Mesenchymal stem cell (in vitro differentiated cells and primary cell): ENCODE measurements around the gene NRXN3.

Source experiments
- DNase-seq: peaks from one replicate; pipeline ENCODE4 v3.0.0-alpha.2; 2013
- H2AFZ ChIP-seq: one replicate; pipeline ENCODE4 v1.6.1; 2013; ENCODE audit warnings: low read depth, mild to moderate bottlenecking, control low read depth, inconsistent platforms, low read length, moderate library complexity
- H2AK5ac ChIP-seq: 2 replicates; pipeline ENCODE4 v1.6.1; 2013; ENCODE audit warnings: low read length, moderate library complexity, mild to moderate bottlenecking, inconsistent platforms; ENCODE audit not compliant: severe bottlenecking
- H2BK120ac ChIP-seq: one replicate; pipeline ENCODE4 v1.6.1; 2013; ENCODE audit warnings: low read depth, mild to moderate bottlenecking, inconsistent platforms, low read length, moderate library complexity
- H2BK12ac ChIP-seq, 2 experiments: one replicate each; pipeline ENCODE4 v1.6.1; 2013; ENCODE audit warnings: inconsistent platforms in 2 of 2, low read length in 2 of 2, mild to moderate bottlenecking in 2 of 2, moderate library complexity in 2 of 2, control low read depth in 1 of 2
- H2BK15ac ChIP-seq: one replicate; pipeline ENCODE4 v1.6.1; 2013; ENCODE audit warnings: mild to moderate bottlenecking, low read depth, inconsistent platforms; ENCODE audit not compliant: poor library complexity, severe bottlenecking
- H2BK5ac ChIP-seq: 2 replicates; pipeline ENCODE4 v1.6.1; 2013; ENCODE audit warnings: low read depth, mild to moderate bottlenecking, low read length, control low read depth, inconsistent platforms; ENCODE audit not compliant: poor library complexity, severe bottlenecking
- H3K14ac ChIP-seq, 2 experiments: one replicate each; pipeline ENCODE4 v1.6.1; 2013; ENCODE audit warnings: inconsistent platforms in 2 of 2, low read length in 2 of 2, control low read depth in 1 of 2, mild to moderate bottlenecking in 1 of 2, moderate library complexity in 1 of 2
- H3K18ac ChIP-seq, 2 experiments: one replicate each; pipeline ENCODE4 v1.6.1; 2013; ENCODE audit warnings: inconsistent platforms in 2 of 2, low read length in 2 of 2, control low read depth in 1 of 2, low read depth in 1 of 2, mild to moderate bottlenecking in 1 of 2
- H3K23ac ChIP-seq, 2 experiments: one replicate each; pipeline ENCODE4 v1.6.1; 2013; ENCODE audit warnings: inconsistent platforms in 2 of 2, low read length in 2 of 2, mild to moderate bottlenecking in 2 of 2, moderate library complexity in 2 of 2, control low read depth in 1 of 2
- H3K27ac ChIP-seq: 2 replicates; pipeline ENCODE4 v1.5.1; 2013; ENCODE audit warnings: mild to moderate bottlenecking, moderate library complexity, low read length, control low read depth, inconsistent platforms; ENCODE audit not compliant: poor library complexity, severe bottlenecking
- H3K27me3 ChIP-seq, 2 experiments: 2 replicates each; pipeline versions ENCODE4 v1.6.1 to v1.7.0; 2013; ENCODE audit warnings: low read length in 2 of 2, mild to moderate bottlenecking in 2 of 2, moderate library complexity in 2 of 2, control low read depth in 1 of 2, inconsistent platforms in 1 of 2; ENCODE audit not compliant: control insufficient read depth in 1 of 2, insufficient read depth in 1 of 2
- H3K36me3 ChIP-seq, 2 experiments: 2 replicates each; pipeline versions ENCODE4 v1.6.1 to v1.7.0; 2013; ENCODE audit warnings: low read length in 2 of 2, control low read depth in 1 of 2, inconsistent platforms in 1 of 2, low read depth in 1 of 2, mild to moderate bottlenecking in 1 of 2; ENCODE audit not compliant: insufficient read depth in 2 of 2, control insufficient read depth in 1 of 2
- H3K4ac ChIP-seq, 2 experiments: one replicate each; pipeline ENCODE4 v1.6.1; 2013; ENCODE audit warnings: inconsistent platforms in 2 of 2, low read length in 2 of 2, mild to moderate bottlenecking in 2 of 2, moderate library complexity in 2 of 2, control low read depth in 1 of 2, low read depth in 1 of 2
- H3K4me1 ChIP-seq: 2 replicates; pipeline ENCODE4 v1.6.1; 2013; ENCODE audit warnings: low read depth, low read length, control low read depth; ENCODE audit not compliant: control insufficient read depth, insufficient read depth
- H3K4me2 ChIP-seq: 2 replicates; pipeline ENCODE4 v1.6.1; 2013; ENCODE audit warnings: low read length, mild to moderate bottlenecking, inconsistent platforms; ENCODE audit not compliant: poor library complexity, severe bottlenecking
- H3K4me3 ChIP-seq, 2 experiments: 2 replicates each; pipeline versions ENCODE4 v1.5.1 to v1.7.0; 2013; ENCODE audit warnings: low read length in 2 of 2, mild to moderate bottlenecking in 2 of 2, control low read depth in 1 of 2, low read depth in 1 of 2; ENCODE audit not compliant: insufficient read depth in 1 of 2
- H3K79me1 ChIP-seq: replicated peaks from 2 replicates; pipeline ENCODE4 v1.6.1; 2013; ENCODE audit warnings: mild to moderate bottlenecking, control low read depth, low read length, inconsistent platforms; ENCODE audit not compliant: poor library complexity, severe bottlenecking
- H3K9ac ChIP-seq: 2 replicates; pipeline ENCODE4 v1.7.0; 2013; ENCODE audit warnings: mild to moderate bottlenecking, low read length, moderate library complexity
- H3K9me3 ChIP-seq: 2 replicates; pipeline ENCODE4 v1.7.0; 2013; ENCODE audit warnings: mild to moderate bottlenecking, low read length; ENCODE audit not compliant: control insufficient read depth
- H4K8ac ChIP-seq: one replicate; pipeline ENCODE4 v1.6.1; 2013; ENCODE audit warnings: inconsistent platforms, mild to moderate bottlenecking, low read length, moderate library complexity
- H4K91ac ChIP-seq: one replicate; pipeline ENCODE4 v1.6.1; 2013; ENCODE audit warnings: mild to moderate bottlenecking, low read length, inconsistent platforms
- WGBS: methylation state at CpG from one replicate; pipeline ENCODE4 v1.1.7; 2013; ENCODE audit warnings: mixed read lengths; 5-methylcytosine and 5-hydroxymethylcytosine counted together

The NRXN3 gene

GRCh38 chr14:78576437-78577166, 406.4 kb downstream of the NRXN3 start:
- H3K4ac ChIP-seq = no peak overlapping the region
- peaks cover 8% of the 10 kb centered on the region for H3K9me3 ChIP-seq
- no peak overlapping the region for H2BK15ac ChIP-seq
- no peak overlapping the region for H3K27ac ChIP-seq
- no peak overlapping the region for H3K4me2 ChIP-seq
- H4K8ac ChIP-seq = no peak overlapping the region
- H2AK5ac ChIP-seq = no peak overlapping the region
- H3K23ac ChIP-seq = no peak overlapping the region
- no peak for DNase-seq
- no peaks in the 10 kb centered on the region for H3K79me1 ChIP-seq
- no peaks in the 10 kb centered on the region for H3K4me1 ChIP-seq
- H3K18ac ChIP-seq = no peak overlapping the region
- H3K27me3 ChIP-seq = peaks cover 0 to 9% of the 10 kb centered on the region in 2 experiments
- H3K14ac ChIP-seq = no peak overlapping the region
- H2BK12ac ChIP-seq = no peak overlapping the region
- H3K9ac ChIP-seq = no peak overlapping the region
- H2AFZ ChIP-seq = no peak overlapping the region
- no peak overlapping the region for H3K4me3 ChIP-seq
- 65% methylated on average over 4 of the region's 5 CpGs for WGBS
- no peak overlapping the region for H2BK120ac ChIP-seq
- H2BK5ac ChIP-seq = no peak overlapping the region
- H4K91ac ChIP-seq = no peak overlapping the region
- no peaks in the 10 kb centered on the region for H3K36me3 ChIP-seq

- Histone ChIP-seq H2BK15ac (no peak overlapping the region), H3K27me3 (peaks cover 0 to 11% of the 10 kb centered on the region in 2 experiments), H3K23ac (no peak overlapping the region), H2BK120ac (no peak overlapping the region), H3K9me3 (no peaks in the 10 kb centered on the region), H3K27ac (no peak overlapping the region), H2BK5ac (no peak overlapping the region), H2BK12ac (no peak overlapping the region), H3K36me3 (no peaks in the 10 kb centered on the region), H3K14ac (no peak overlapping the region), H3K4me3 (no peak overlapping the region), H3K4me2 (no peak overlapping the region), H4K8ac (no peak overlapping the region), H2AK5ac (no peak overlapping the region), H3K4ac (no peak overlapping the region), H4K91ac (no peak overlapping the region), H3K18ac (no peak overlapping the region), H3K79me1 (no peaks in the 10 kb centered on the region), H2AFZ (no peak overlapping the region), H3K9ac (no peak overlapping the region), H3K4me1 (no peaks in the 10 kb centered on the region)
- WGBS = 45% methylated on average over 4 of the region's 5 CpGs
- DNase-seq = no peak
Measured at GRCh38 chr14:78581229-78581628, 411.1 kb downstream of the NRXN3 start.

GRCh38 chr14:78586681-78587080, 416.5 kb downstream of the NRXN3 start:
- Histone ChIP-seq H3K27ac (no peak overlapping the region), H3K18ac (no peak overlapping the region), H3K23ac (no peak overlapping the region), H2AFZ (no peak overlapping the region), H3K9me3 (no peaks in the 10 kb centered on the region), H4K8ac (no peak overlapping the region), H3K4ac (no peak overlapping the region), H3K4me2 (no peak overlapping the region), H3K79me1 (no peaks in the 10 kb centered on the region), H3K36me3 (no peaks in the 10 kb centered on the region), H2BK12ac (no peak overlapping the region), H3K9ac (no peak overlapping the region), H3K14ac (no peak overlapping the region), H2BK15ac (no peak overlapping the region), H2BK120ac (no peak overlapping the region), H3K27me3 (peaks cover 0 to 10% of the 10 kb centered on the region in 2 experiments), H3K4me1 (no peaks in the 10 kb centered on the region), H4K91ac (no peak overlapping the region), H2BK5ac (no peak overlapping the region), H2AK5ac (no peak overlapping the region), H3K4me3 (no peak overlapping the region)
- 77% methylated on average over 6 of the region's 6 CpGs for WGBS
- no peak for DNase-seq

GRCh38 chr14:78588906-78589305, 418.7 kb downstream of the NRXN3 start:
- Histone ChIP-seq H3K18ac (no peak overlapping the region), H3K27me3 (peaks cover 0 to 6% of the 10 kb centered on the region in 2 experiments), H2BK15ac (no peak overlapping the region), H3K4ac (no peak overlapping the region), H3K23ac (no peak overlapping the region), H3K9ac (no peak overlapping the region), H3K4me3 (no peak overlapping the region), H2BK12ac (no peak overlapping the region), H3K9me3 (no peaks in the 10 kb centered on the region), H2BK120ac (no peak overlapping the region), H4K8ac (no peak overlapping the region), H4K91ac (no peak overlapping the region), H3K4me1 (no peaks in the 10 kb centered on the region), H3K36me3 (no peaks in the 10 kb centered on the region), H3K4me2 (no peak overlapping the region), H2BK5ac (no peak overlapping the region), H2AK5ac (no peak overlapping the region), H3K27ac (no peak overlapping the region), H3K14ac (no peak overlapping the region), H3K79me1 (no peaks in the 10 kb centered on the region), H2AFZ (no peak overlapping the region)
- 57% methylated on average over 2 of the region's 3 CpGs for WGBS
- DNase-seq = no peak
